CD4-positive, alpha-beta T cell treated with Interleukin-2 at 100 ng/mL for 4 hours (primary cell): ENCODE data around the gene NFKBIB.
A peak's percentile ranks its signal among the peaks of the same experiment; 100 is the strongest.
"Not testable (repeated sequence)": the region's sequence is repeated elsewhere in the genome, so short reads cannot be mapped to it uniquely, and the experiment has no call there.

ENCODE experiments used
- DNase-seq: peaks from one replicate; pipeline ENCODE4 v3.0.0-alpha.2; 2020; ENCODE audit warnings: low spot score

Gene NFKBIB

GRCh38 chr19:38875656-38876395 lies 23.9 kb upstream of the NFKBIB start:
- DNase-seq = no peak

GRCh38 chr19:38877781-38878574 lies 21.8 kb upstream of the NFKBIB start, which contains the start of gene RINL:
Gene RINL, minus strand, starts transcription at chr19:38878275. Its CDS starts 1,533 bp downstream, at chr19:38876742.
- peak; percentile 77 for DNase-seq

- DNase-seq = no peak
These were observed 21.0 kb upstream of the NFKBIB start for GRCh38 chr19:38878575-38879399.

DNA sequence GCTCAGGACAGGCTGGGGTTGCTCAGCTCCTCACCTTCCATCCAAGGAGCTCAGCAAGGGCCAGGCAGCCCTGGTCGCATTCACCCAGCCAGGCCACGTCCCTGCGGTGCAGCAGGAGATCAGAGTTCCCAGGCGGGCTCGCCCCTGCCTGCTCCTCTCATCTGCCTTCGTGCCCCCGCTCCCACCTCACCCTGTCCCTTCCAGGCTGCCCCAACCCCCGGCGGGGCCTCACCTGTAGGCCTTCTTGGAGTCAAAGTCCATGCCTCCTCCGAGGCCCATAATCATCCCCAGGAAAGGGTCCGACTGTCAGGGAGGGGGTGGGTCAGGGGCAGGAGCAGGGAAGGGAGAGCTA lies 20.4 kb upstream of the NFKBIB start:
- DNase-seq = no peak

GRCh38 chr19:38880076-38880881 lies 19.5 kb upstream of the NFKBIB start:
- no peak for DNase-seq

GRCh38 chr19:38880882-38881609 lies 18.7 kb upstream of the NFKBIB start:
- no peak for DNase-seq

DNA sequence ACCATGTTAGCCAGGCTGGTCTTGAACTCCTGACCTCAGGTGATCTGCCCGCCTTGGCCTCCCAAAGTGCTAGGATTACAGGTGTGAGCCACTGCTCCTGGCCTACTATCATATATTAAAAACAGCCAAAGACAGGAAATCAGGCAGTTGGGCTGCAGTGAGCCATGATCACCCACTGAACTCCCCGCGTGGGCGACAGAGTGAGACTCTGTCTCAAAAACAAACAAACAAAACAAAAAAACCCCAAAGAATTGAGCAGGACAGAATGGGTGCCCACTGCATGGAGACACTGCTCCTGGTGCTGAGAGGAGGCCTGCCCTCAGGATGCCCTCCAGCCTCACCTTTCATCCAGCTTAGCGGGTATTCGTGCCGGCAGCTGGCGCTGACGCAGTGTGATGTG lies 16.5 kb upstream of the NFKBIB start:
- DNase-seq = no peak

DNA sequence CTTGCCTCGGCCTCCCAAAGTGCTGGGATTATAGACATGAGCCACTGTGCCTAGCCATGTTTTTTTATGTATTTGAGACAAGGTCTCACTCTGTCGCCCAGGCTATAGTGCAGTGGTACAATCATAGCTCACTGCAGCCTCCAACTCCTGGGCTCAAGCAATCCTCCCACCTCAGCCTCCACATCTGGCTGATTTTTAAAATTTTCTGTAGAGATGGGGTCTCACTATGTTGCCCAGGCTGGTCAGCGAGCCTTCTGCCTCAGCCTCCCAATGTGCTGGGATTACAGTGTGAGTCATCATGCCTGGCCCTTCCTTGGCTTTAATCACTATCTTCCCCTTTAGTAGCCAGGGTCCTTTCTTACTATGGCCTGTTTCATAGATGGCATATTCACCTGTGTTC lies 15.1 kb upstream of the NFKBIB start:
- not testable (repeated sequence) for DNase-seq

GRCh38 chr19:38888876-38889275 lies 10.9 kb upstream of the NFKBIB start:
- DNase-seq = no peak

- DNase-seq = no peak
These were observed 10.0 kb upstream of the NFKBIB start for GRCh38 chr19:38889803-38890202.

DNA sequence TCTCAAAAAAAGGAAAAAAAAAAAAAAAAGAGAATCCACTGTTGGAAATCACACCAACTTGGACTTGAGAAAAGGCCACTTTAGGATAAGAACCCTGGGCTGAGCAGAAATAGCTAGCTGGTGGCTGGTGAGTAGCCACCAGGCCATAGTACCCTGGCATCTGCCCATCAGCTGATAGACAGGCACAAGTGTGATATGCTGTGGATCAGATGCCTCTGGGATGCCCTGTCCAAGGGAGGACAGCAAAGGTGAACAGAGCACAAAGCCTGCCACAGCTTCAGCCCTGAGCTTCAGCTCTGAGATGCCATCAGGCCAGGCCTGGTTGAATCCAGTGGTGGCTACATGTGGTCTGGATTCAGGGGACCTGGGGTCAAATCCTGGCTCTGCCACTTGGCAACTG lies 9.1 kb upstream of the NFKBIB start:
- DNase-seq = no peak

GRCh38 chr19:38891771-38892170 lies 8.0 kb upstream of the NFKBIB start:
- DNase-seq = no peak

DNA sequence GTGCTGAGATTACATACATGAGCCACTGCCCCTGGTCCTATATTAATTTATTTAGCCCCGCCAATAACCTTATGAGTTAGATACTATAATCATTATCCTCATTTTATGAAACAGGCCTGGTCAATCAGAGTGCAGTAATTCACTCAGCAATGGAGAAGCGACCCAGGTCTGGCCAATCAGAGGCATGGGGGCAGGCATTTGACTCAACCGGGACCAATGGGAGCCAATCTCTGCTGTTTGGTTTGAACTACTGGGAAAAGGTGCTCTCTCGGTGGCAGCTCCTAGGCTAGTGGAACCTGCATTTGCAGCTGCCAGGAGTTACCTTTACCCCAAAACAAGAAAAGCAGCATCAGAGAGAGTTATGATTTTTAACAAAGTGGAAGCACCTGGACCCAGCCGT lies 6.9 kb upstream of the NFKBIB start:
- no peak for DNase-seq

DNA sequence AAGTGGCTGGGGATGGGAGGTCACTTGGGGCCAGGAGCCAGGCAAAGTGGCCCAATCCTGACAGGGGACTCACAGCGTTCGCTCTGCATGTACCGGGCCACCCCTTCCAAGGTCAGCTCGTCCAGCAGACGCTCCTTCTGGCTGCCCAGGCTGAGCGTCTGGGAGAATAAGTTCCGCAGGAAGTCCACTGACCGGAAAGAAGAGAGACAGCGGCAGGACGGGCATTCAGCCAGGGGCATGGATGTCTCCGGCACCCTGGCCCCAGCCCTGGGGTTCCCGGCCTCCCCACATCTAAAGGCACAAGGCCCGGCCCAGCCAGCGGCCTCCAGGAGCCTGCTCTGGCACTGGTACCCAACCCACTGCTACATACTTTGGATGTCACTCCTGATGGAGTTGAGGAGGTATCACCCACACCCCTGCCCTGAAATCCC lies 6.4 kb upstream of the NFKBIB start:
- DNase-seq = no peak

GRCh38 chr19:38894968-38895367 lies 4.8 kb upstream of the NFKBIB start:
- DNase-seq = no peak

GRCh38 chr19:38898788-38899446 lies 852 bp upstream of the NFKBIB start:
- DNase-seq = no peak

GRCh38 chr19:38900202-38900629 lies 447 bp downstream of the NFKBIB start:
- DNase-seq = no peak

DNA sequence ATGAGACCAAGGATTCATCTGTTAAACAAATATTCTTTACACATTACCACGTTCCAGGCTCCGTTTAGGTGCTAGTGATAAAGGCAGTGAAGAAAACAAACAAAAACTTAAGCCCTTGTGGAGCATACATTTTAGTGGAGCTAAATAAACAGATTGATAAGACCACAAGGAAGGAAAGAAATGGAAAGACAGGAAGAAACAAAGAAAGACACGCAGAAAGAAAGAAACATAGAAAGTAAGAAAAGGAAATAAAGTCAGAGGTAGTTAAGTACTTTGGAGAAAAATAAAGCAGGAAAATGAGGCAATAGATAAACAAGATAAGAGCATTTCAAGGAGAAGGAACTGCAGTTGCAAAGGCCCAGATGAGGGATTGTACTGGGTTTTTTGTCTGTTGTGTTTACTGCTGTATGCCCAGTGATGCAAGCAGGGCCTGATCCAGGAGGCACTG lies 998 bp downstream of the NFKBIB start:
- DNase-seq = no peak

DNA sequence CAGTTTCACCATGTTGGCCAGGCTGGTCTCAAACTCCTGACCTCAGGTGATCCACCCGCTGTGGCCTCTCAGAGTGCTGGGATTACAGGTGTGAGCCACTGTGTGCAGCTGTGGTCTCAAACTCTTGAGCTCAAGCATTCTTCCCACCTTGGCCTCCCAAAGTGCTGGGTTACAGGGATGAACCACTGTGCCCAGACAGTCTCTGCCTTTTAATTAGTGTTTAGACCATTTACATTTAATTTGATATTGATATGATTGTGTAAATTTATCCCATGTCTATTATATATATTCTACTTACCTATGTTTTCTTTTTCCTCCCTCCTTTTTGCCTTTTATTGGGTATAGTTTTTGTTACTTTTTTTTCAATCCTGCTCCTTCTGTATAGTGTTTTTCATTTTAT lies 1.9 kb downstream of the NFKBIB start:
- no peak for DNase-seq
